GM12878 (cell line): ENCODE data around the gene SH2D6. TPM values are rescaled to one million over a fixed set of nuclear protein-coding genes. Genes with fewer than 3 reads are reported as not detected.

Experiments used
- ATAC-seq: fragments of 200-7000 bp; cut with Tn5 transposase; 3 replicates; pipeline ENCODE4 v1.9.1; 2020; ENCODE audit warnings: mild to moderate bottlenecking, moderate library complexity
- BruUV-seq: library from RNA; stranded (reverse); fragments of 400-500 nt; replicated peaks from 2 replicates; lab custom pipeline; 2021; lab: Mats Ljungman, UMichigan
- CTCF ChIA-PET: fragments of 300-600 bp; sonication (Branson Sonifier 250); formaldehyde crosslinking; extraction: SDS; loops from one replicate; lab custom pipeline; 2021; ENCODE audit warnings: inconsistent platforms; lab: Yijun Ruan, JAX
- POLR2A ChIA-PET: fragments of 350-600 bp; formaldehyde crosslinking; extraction: SDS; loops from one replicate; lab custom pipeline; 2021; ENCODE audit warnings: inconsistent platforms; lab: Charles Lee
- RAD21 ChIA-PET: fragments of 300-600 bp; sonication (Branson Sonifier 250); formaldehyde crosslinking; loops from one replicate; lab custom pipeline; 2023; ENCODE audit warnings: antibody characterized with exemption; ENCODE audit not compliant: unreplicated experiment; lab: Charles Lee
- SMC1A ChIA-PET: fragments of 300-600 bp; sonication (Branson Sonifier 250); formaldehyde crosslinking; loops from one replicate; lab custom pipeline; 2023; ENCODE audit not compliant: unreplicated experiment, uncharacterized antibody; lab: Charles Lee
- DNase-seq: peaks from one replicate; pipeline ENCODE4 v3.0.0-alpha.2; 2011; ENCODE audit warnings: low read depth, low spot score
- FAIRE-seq: peaks from 3 replicates; lab custom pipeline; 2011; peaks lifted over from hg19 to GRCh38; lab: Jason Lieb, UNC
- H2AFZ ChIP-seq: 2 replicates; pipeline ENCODE4 v1.6.0; 2011; ENCODE audit warnings: low read depth, low read length, control low read depth; ENCODE audit not compliant: control insufficient read depth
- H3K27ac ChIP-seq: 2 replicates; pipeline ENCODE4 v1.5.1; 2011; ENCODE audit warnings: control low read depth; ENCODE audit not compliant: control insufficient read depth, insufficient read depth
- H3K27me3 ChIP-seq, 2 experiments: replicated peaks in 1 of 2; 2 replicates each; pipeline versions ENCODE4 v1.6.0 to v1.6.1; 2011; ENCODE audit warnings: low read length in 1 of 2; ENCODE audit not compliant: control insufficient read depth in 2 of 2, insufficient read depth in 2 of 2
- H3K36me3 ChIP-seq, 2 experiments: 2 replicates each; pipeline ENCODE4 v1.5.1; 2011; ENCODE audit warnings: low read length in 1 of 2; ENCODE audit not compliant: control insufficient read depth in 2 of 2, insufficient read depth in 2 of 2
- H3K4me1 ChIP-seq: 2 replicates; pipeline ENCODE4 v1.6.1; 2011; ENCODE audit warnings: mild to moderate bottlenecking, low read length, moderate library complexity, mixed read lengths; ENCODE audit not compliant: control insufficient read depth, insufficient read depth
- H3K4me2 ChIP-seq: 2 replicates; pipeline ENCODE4 v1.6.0; 2011; ENCODE audit warnings: control low read depth; ENCODE audit not compliant: control insufficient read depth, insufficient read depth
- H3K4me3 ChIP-seq: fragments of 200-600 bp; sonication (generic); 2 replicates; pipeline ENCODE4 v1.5.1; 2016
- H3K79me2 ChIP-seq: 2 replicates; pipeline ENCODE4 v1.6.0; 2011; ENCODE audit warnings: low read length; ENCODE audit not compliant: control insufficient read depth, insufficient read depth
- H3K9ac ChIP-seq: 2 replicates; pipeline ENCODE4 v1.8.0; 2011; ENCODE audit warnings: low read length, control low read depth, mixed read lengths; ENCODE audit not compliant: control insufficient read depth, insufficient read depth
- H3K9me3 ChIP-seq: replicated peaks from 3 replicates; pipeline ENCODE4 v1.5.1; 2011; ENCODE audit warnings: mild to moderate bottlenecking, low read length; ENCODE audit not compliant: control insufficient read depth, insufficient read depth
- H4K20me1 ChIP-seq: 2 replicates; pipeline ENCODE4 v1.6.0; 2011; ENCODE audit not compliant: control insufficient read depth, insufficient read depth
- CHD2 ChIP-seq: IDR thresholded peaks from 2 replicates; pipeline ENCODE4 v1.6.1; 2011; ENCODE audit warnings: low read depth, low read length, improper control_type of control experiment, borderline replicate concordance
- HDAC6 ChIP-seq: fragments of 200-600 bp; sonication (generic); IDR thresholded peaks from one replicate; pipeline ENCODE4 v1.8.0; 2017; ENCODE audit warnings: antibody characterized with exemption; ENCODE audit not compliant: unreplicated experiment
- IRF3 ChIP-seq: fragments of 450-650 bp; IDR thresholded peaks from 2 replicates; pipeline ENCODE4 v1.6.1; 2014; ENCODE audit warnings: mild to moderate bottlenecking
- JUND ChIP-seq: IDR thresholded peaks from 2 replicates; pipeline ENCODE4 v1.6.1; 2012; ENCODE audit warnings: low read depth, mild to moderate bottlenecking, low read length, improper control_type of control experiment, moderate library complexity
- MYC ChIP-seq: IDR thresholded peaks from 2 replicates; pipeline ENCODE4 v1.6.1; 2011; ENCODE audit warnings: mild to moderate bottlenecking, low read length, moderate library complexity, inconsistent platforms; ENCODE audit not compliant: insufficient read depth, insufficient replicate concordance, insufficient read length, severe bottlenecking
- SMAD1 ChIP-seq: fragments of 450-650 bp; IDR thresholded peaks from 2 replicates; pipeline ENCODE4 v1.6.1; 2018; ENCODE audit warnings: mild to moderate bottlenecking, low read depth; ENCODE audit not compliant: partially characterized antibody
- SREBF2 ChIP-seq: IDR thresholded peaks from 2 replicates; pipeline ENCODE4 v1.6.1; 2012; ENCODE audit warnings: mild to moderate bottlenecking, low read length
- TBL1XR1 ChIP-seq: IDR thresholded peaks from 2 replicates; pipeline ENCODE4 v1.6.1; 2012; ENCODE audit warnings: low read depth, low read length, improper control_type of control experiment
- USF1 ChIP-seq: IDR thresholded peaks from 2 replicates; pipeline ENCODE4 v1.6.1; 2011; ENCODE audit warnings: borderline replicate concordance, low read depth, mild to moderate bottlenecking, moderate library complexity, mixed read lengths, low read length; ENCODE audit not compliant: insufficient read depth; ENCODE audit errors: extremely low read length
- USF2 ChIP-seq: IDR thresholded peaks from 2 replicates; pipeline ENCODE4 v1.6.1; 2011; ENCODE audit warnings: low read depth, low read length, improper control_type of control experiment, borderline replicate concordance
- ZBTB40 ChIP-seq: fragments of 450-650 bp; IDR thresholded peaks from 2 replicates; pipeline ENCODE4 v1.6.1; 2016; ENCODE audit warnings: mild to moderate bottlenecking, moderate library complexity, borderline replicate concordance
- WGBS: methylation state at CpG from one replicate; pipeline ENCODE4 v1.1.6; 2016; ENCODE audit warnings: low lambda C conversion rate; ENCODE audit not compliant: insufficient replicate concordance, insufficient coverage; ENCODE audit errors: missing lambda C conversion rate; 5-methylcytosine and 5-hydroxymethylcytosine counted together
- in situ Hi-C: fragments of 300-500 bp; cut with MboI; formaldehyde crosslinking; loops from 9 replicates; pipeline ENCODE4 v1.14.3; 2018; ENCODE audit warnings: mixed read lengths
- intact Hi-C: fragments of 100-400 bp; cut with micrococcal nuclease; formaldehyde crosslinking; loops from one replicate; pipeline ENCODE4 v1.14.2; 2022; ENCODE audit not compliant: unreplicated experiment
- polyA plus RNA-seq, 11 experiments: library from polyadenylated mRNA; depleted of rRNA in 4 of 11; unstranded in 6 of 11; stranded (reverse) in 5 of 11; fragments of >200 nt; fragmentation: Nextera tagmentation in 4 of 11; fragmentation: Illumina TruSeq in 1 of 11; extraction: Ambion mirVana in 4 of 11; extraction: Trizol in 1 of 11; gene quantifications; 1 replicate in 1 of 11; 2 replicates in 10 of 11; pipeline versions ENCODE4 v1.2.1 to v1.2.3, GENCODE V29; 2011 to 2016; ENCODE audit warnings: inconsistent platforms in 2 of 11, missing spikeins in 2 of 11, low read depth in 1 of 11
- total RNA-seq, 4 experiments: library from RNA; depleted of rRNA in 3 of 4; stranded (reverse); fragments of >200 nt in 3 of 4; fragmentation: Illumina TruSeq in 1 of 4; extraction: Trizol in 1 of 4; gene quantifications; 2 replicates each; pipeline versions ENCODE4 v1.2.1 to v1.2.3, GENCODE V29; 2013 to 2021

The SH2D6 gene
- total and polyA plus RNA-seq, 10 of the 15 experiments (the other 5 are each of a cell fraction or from before 2014, with no cell fraction given): 0.23 to 0.59 (median 0.34) TPM; not detected in 6

- 92% methylated on average over 4 of the region's 4 CpGs for WGBS
- Histone ChIP-seq H2AFZ (no peak overlapping the region), H3K27ac (no peak overlapping the region), H3K9me3 (no peaks in the 10 kb centered on the region), H3K4me2 (no peak overlapping the region), H3K9ac (no peak overlapping the region), H3K79me2 (no peaks in the 10 kb centered on the region), H3K4me1 (peaks cover 16% of the 10 kb centered on the region), H3K4me3 (no peak overlapping the region), H3K36me3 (peaks cover 3 to 4% of the 10 kb centered on the region in 2 experiments; a peak in 3 of 4 replicates), H4K20me1 (no peaks in the 10 kb centered on the region), H3K27me3 (no peaks in the 10 kb centered on the region)
- no peak for TF ChIP-seq JUND
- TF ChIP-seq SREBF2: no peak
- no peak for TF ChIP-seq CHD2
- no peak for TF ChIP-seq SMAD1
- TF ChIP-seq TBL1XR1: no peak
- TF ChIP-seq IRF3: no peak
- no peak for TF ChIP-seq ZBTB40
- no peak for TF ChIP-seq USF2
- TF ChIP-seq USF1: no peak
- no peak for TF ChIP-seq HDAC6
- TF ChIP-seq MYC: no peak
- ChIA-PET POLR2A (no interaction called here), RAD21 (interaction anchor here (3.4 to 7.7 kb wide), 2 partner anchors 25 to 157 kb away, joined by 30 to 60 read pairs; partner anchors contain the start of gene SH2D6), CTCF (interaction anchor here (0.5 to 7.0 kb wide), 3 partner anchors 26 to 156 kb away, joined by 3 to 104 read pairs (median 40); partner anchors contain the start of gene SH2D6), SMC1A (interaction anchor here (3.5 kb wide), 1 partner anchor 14 kb away, joined by 11 read pairs; no protein-coding TSS in a partner anchor)
- no peak for ATAC-seq
- intact Hi-C loops (no loop called here), in situ Hi-C loops (no loop called here)
- BruUV-seq: no TSS peak
- DNase-seq: no peak
- no peak for FAIRE-seq
Measured at GRCh38 chr2:85394261-85394681, 24.2 kb upstream of the SH2D6 start.
